Stimulated activated CD8-positive, alpha-beta memory T cell treated with anti-CD3 and anti-CD28 coated beads, Interleukin-7, amount 100 ng/mL, for 4 hours (primary cell): Measurements from ENCODE around the gene ASPG.

Source experiments
- DNase-seq, 2 donors: peaks; one replicate each; pipeline ENCODE4 v3.0.0-alpha.2; 2020; ENCODE audit warnings: low read depth in 2 of 2

ASPG gene

GRCh38 chr14:104163541-104163940 lies 78.0 kb downstream of the ASPG start:
- no peak for DNase-seq

- DNase-seq: no peak
Observed at GRCh38 chr14:104164041-104164440, 78.5 kb downstream of the ASPG start.

DNA sequence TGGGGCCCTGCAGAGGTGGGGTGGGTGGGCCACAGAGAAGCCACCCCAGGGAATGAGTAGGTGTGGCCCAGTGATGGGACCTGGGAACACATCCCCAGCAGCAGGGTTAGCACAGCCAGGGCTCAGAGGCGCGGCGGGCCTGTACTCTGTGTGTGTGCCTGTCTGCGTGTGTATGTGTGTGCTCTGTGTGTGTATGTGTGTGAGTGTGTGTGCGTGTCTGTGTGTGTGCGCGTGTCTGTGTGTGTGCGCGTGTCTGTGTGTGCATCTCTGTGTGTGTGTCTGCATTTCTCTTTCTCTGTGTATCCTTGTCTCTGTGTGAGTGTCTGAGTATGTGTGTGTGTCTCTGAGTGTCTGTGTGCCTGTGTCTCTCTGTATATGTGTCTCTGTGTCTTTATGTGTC lies 79.0 kb downstream of the ASPG start:
- no peak for DNase-seq
